HL-60/S4 treated with retinoic acid at 250 ng/mL for 4 days and 3 days (cell line): ENCODE data around the gene BAHD1.

Source experiments
- in situ Hi-C: fragments of 300-500 bp; cut with MboI; formaldehyde crosslinking; loops from 2 replicates; pipeline ENCODE4 v1.7.0; 2022; ENCODE audit warnings: low sequenced_read_pairs

BAHD1 gene

GRCh38 chr15:40464595-40465185 lies 23.9 kb downstream of the BAHD1 start:
- in situ Hi-C loops = no loop called here

GRCh38 chr15:40465939-40466338 lies 25.2 kb downstream of the BAHD1 start:
- in situ Hi-C loops = no loop called here

- in situ Hi-C loops = no loop called here
Measured at GRCh38 chr15:40466426-40467260, 25.9 kb downstream of the BAHD1 start.

GRCh38 chr15:40467261-40467615 lies 26.5 kb downstream of the BAHD1 start:
- in situ Hi-C loops = no loop called here

- in situ Hi-C loops = no loop called here
Measured at GRCh38 chr15:40468898-40469331, 28.2 kb downstream of the BAHD1 start.

GRCh38 chr15:40469776-40470390 lies 29.1 kb downstream of the BAHD1 start:
- in situ Hi-C loops = no loop called here

- in situ Hi-C loops = no loop called here
Measured at GRCh38 chr15:40470423-40471104, 29.8 kb downstream of the BAHD1 start, which contains the start of gene CHST14. CHST14 (plus strand) TSS chr15:40470984; CDS start chr15:40471214, 230 bp downstream.

- in situ Hi-C loops = no loop called here
Measured at GRCh38 chr15:40471105-40471807, 30.5 kb downstream of the BAHD1 start.

- in situ Hi-C loops = no loop called here
Measured at GRCh38 chr15:40471808-40472150, 31.0 kb downstream of the BAHD1 start.

GRCh38 chr15:40472171-40472727 lies 31.5 kb downstream of the BAHD1 start:
- in situ Hi-C loops = no loop called here

GRCh38 chr15:40474581-40474980 lies 33.8 kb downstream of the BAHD1 start:
- in situ Hi-C loops = no loop called here

GRCh38 chr15:40477642-40478327 lies 37.0 kb downstream of the BAHD1 start:
- in situ Hi-C loops = no loop called here

- in situ Hi-C loops = no loop called here
Measured at GRCh38 chr15:40479024-40479423, 38.3 kb downstream of the BAHD1 start.

GRCh38 chr15:40481341-40482074 lies 40.8 kb downstream of the BAHD1 start:
- in situ Hi-C loops = no loop called here

GRCh38 chr15:40483919-40484318 lies 43.2 kb downstream of the BAHD1 start:
- in situ Hi-C loops = no loop called here

- in situ Hi-C loops = no loop called here
Measured at GRCh38 chr15:40486066-40486770, 45.5 kb downstream of the BAHD1 start.

- in situ Hi-C loops = no loop called here
Measured at GRCh38 chr15:40487816-40488682, 47.3 kb downstream of the BAHD1 start.
